DMS53 (cell line): ENCODE data around the gene GID8.
A peak's percentile ranks its signal among the peaks of the same experiment; 100 is the strongest.

Experiments used
- DNase-seq: peaks from one replicate; lab custom pipeline; 2025; lab: John Stamatoyannopoulos, UW

The GID8 gene

GRCh38 chr20:62922451-62922921, 15.5 kb upstream of the GID8 start:
- no peak for DNase-seq

GRCh38 chr20:62923059-62923668, 14.8 kb upstream of the GID8 start:
- peak; percentile 15 for DNase-seq

GRCh38 chr20:62923669-62924441, 14.1 kb upstream of the GID8 start:
- DNase-seq, result no peak

- peak; percentile 28 for DNase-seq
Observed at GRCh38 chr20:62924442-62925075, 13.4 kb upstream of the GID8 start.

- no peak for DNase-seq
Observed at GRCh38 chr20:62925076-62925419, 12.9 kb upstream of the GID8 start.

- DNase-seq, result peak; percentile 71
Observed at GRCh38 chr20:62925420-62926228, 12.3 kb upstream of the GID8 start.

GRCh38 chr20:62926229-62927127, 11.5 kb upstream of the GID8 start, which contains the start of gene DIDO1:
TSS of gene DIDO1 (minus strand) at chr20:62926505.
- DNase-seq, result peak; percentile 95

- DNase-seq, result peak; percentile 53
Observed at GRCh38 chr20:62927128-62927705, 10.7 kb upstream of the GID8 start.

GRCh38 chr20:62928246-62928939, 9.6 kb upstream of the GID8 start:
- DNase-seq, result no peak

- DNase-seq, result no peak
Observed at GRCh38 chr20:62929051-62929538, 8.9 kb upstream of the GID8 start.

GRCh38 chr20:62931464-62931863, 6.5 kb upstream of the GID8 start:
- DNase-seq, result no peak

GRCh38 chr20:62933966-62934365, 4.0 kb upstream of the GID8 start:
- no peak for DNase-seq

- DNase-seq, result no peak
Observed at GRCh38 chr20:62935204-62935967, 2.6 kb upstream of the GID8 start.

GRCh38 chr20:62935968-62936585, 1.9 kb upstream of the GID8 start:
- no peak for DNase-seq

- peak; percentile 98 for DNase-seq
Observed at GRCh38 chr20:62937268-62938104, 461 bp upstream of the GID8 start.

GRCh38 chr20:62940875-62941274, 2.9 kb downstream of the GID8 start:
- DNase-seq, result no peak

GRCh38 chr20:62941792-62942191, 3.8 kb downstream of the GID8 start:
- no peak for DNase-seq

GRCh38 chr20:62942456-62942855, 4.5 kb downstream of the GID8 start:
- DNase-seq, result no peak
